ENCODE measurements around the gene BECN2. TPM values are rescaled to one million over a fixed set of nuclear protein-coding genes. Genes with fewer than 3 reads are reported as not detected.

The BECN2 gene
- polyA plus RNA-seq, 1 donor from 2014 or later, result not detected

DNA sequence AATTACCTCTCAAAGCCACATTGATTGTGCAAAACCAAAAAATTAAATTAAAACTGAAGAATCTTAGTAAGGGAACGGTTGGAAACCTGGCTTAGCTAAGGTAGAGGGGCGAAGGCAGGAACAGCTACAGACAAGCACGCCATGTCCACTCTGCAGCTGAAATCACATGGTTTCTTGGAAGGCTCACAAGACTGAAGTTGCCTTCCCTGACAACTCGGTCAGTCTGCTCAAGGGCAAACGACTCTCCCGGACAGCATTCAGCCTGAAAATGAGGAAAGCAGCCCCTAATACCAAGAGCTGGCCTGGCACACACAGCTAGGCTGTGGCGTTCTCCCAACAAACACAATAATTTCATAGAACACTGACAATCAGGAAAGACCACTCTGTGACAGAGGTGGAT lies 22.7 kb upstream of the BECN2 start:
- Histone ChIP-seq H2AFZ (ENCODE audit: low read depth, low read length) (no peak overlapping the region), H3K27ac (ENCODE audit: low read length) (no peak overlapping the region)

GRCh38 chr1:241939798-241940197 lies 17.8 kb upstream of the BECN2 start:
- Histone ChIP-seq H3K9me3 (ENCODE audit: low read length) (no peaks in the 10 kb centered on the region), H2AFZ (ENCODE audit: low read depth, low read length) (no peak overlapping the region), H3K9ac (ENCODE audit: low read length) (no peak overlapping the region), H3K9me2 (ENCODE audit: insufficient read depth, low read length) (no peaks in the 10 kb centered on the region), H3K36me3 (ENCODE audit: insufficient read depth, low read length) (no peaks in the 10 kb centered on the region), H4K20me1 (ENCODE audit: insufficient read depth) (no peaks in the 10 kb centered on the region), H3K79me2 (replicated peaks; ENCODE audit: insufficient read depth, low read length) (no peaks in the 10 kb centered on the region), H3F3A (ENCODE audit: insufficient read depth, low read length, poor library complexity, severe bottlenecking) (no peaks in the 10 kb centered on the region), H3K27ac (ENCODE audit: low read length) (no peak overlapping the region), H3K4me2 (ENCODE audit: low read length) (no peak overlapping the region), H3K4me3 (ENCODE audit: low read length) (no peak overlapping the region), H3K27me3 (ENCODE audit: insufficient read depth, low read depth, low read length) (no peaks in the 10 kb centered on the region)
- TF ChIP-seq SMC3 (conservative IDR thresholded peaks at IDR 0.05; ENCODE audit: poor library complexity), result no peak
- TF ChIP-seq EZH2 (IDR thresholded peaks at IDR 0.05; ENCODE audit: borderline replicate concordance, insufficient read depth, low read length, poor library complexity, severe bottlenecking), result no peak
- no peak for TF ChIP-seq CTCF (IDR thresholded peaks at IDR 0.05; ENCODE audit: poor library complexity, severe bottlenecking)
- no peak for TF ChIP-seq EP300 (conservative IDR thresholded peaks at IDR 0.05; ENCODE audit: poor library complexity, severe bottlenecking)
- TF ChIP-seq TAF1 (IDR thresholded peaks at IDR 0.05; ENCODE audit: low read depth), result no peak
- no peak for TF ChIP-seq POLR2AphosphoS5 (IDR thresholded peaks at IDR 0.05)
- TF ChIP-seq, protein P1, sequence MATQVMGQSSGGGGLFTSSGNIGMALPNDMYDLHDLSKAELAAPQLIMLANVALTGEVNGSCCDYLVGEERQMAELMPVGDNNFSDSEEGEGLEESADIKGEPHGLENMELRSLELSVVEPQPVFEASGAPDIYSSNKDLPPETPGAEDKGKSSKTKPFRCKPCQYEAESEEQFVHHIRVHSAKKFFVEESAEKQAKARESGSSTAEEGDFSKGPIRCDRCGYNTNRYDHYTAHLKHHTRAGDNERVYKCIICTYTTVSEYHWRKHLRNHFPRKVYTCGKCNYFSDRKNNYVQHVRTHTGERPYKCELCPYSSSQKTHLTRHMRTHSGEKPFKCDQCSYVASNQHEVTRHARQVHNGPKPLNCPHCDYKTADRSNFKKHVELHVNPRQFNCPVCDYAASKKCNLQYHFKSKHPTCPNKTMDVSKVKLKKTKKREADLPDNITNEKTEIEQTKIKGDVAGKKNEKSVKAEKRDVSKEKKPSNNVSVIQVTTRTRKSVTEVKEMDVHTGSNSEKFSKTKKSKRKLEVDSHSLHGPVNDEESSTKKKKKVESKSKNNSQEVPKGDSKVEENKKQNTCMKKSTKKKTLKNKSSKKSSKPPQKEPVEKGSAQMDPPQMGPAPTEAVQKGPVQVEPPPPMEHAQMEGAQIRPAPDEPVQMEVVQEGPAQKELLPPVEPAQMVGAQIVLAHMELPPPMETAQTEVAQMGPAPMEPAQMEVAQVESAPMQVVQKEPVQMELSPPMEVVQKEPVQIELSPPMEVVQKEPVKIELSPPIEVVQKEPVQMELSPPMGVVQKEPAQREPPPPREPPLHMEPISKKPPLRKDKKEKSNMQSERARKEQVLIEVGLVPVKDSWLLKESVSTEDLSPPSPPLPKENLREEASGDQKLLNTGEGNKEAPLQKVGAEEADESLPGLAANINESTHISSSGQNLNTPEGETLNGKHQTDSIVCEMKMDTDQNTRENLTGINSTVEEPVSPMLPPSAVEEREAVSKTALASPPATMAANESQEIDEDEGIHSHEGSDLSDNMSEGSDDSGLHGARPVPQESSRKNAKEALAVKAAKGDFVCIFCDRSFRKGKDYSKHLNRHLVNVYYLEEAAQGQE (IDR thresholded peaks at IDR 0.05; ENCODE audit: borderline replicate concordance), result no peak

More for the DNA sequence above, 22.7 kb upstream of the BECN2 start:
- TF ChIP-seq EP300 (conservative IDR thresholded peaks at IDR 0.05; ENCODE audit: poor library complexity, severe bottlenecking) (no peak), MXI1 (conservative IDR thresholded peaks at IDR 0.05; ENCODE audit: poor library complexity, severe bottlenecking) (no peak), TAF1 (IDR thresholded peaks at IDR 0.05; ENCODE audit: low read depth) (no peak), RAD21 (conservative IDR thresholded peaks at IDR 0.05) (no peak), SMC3 (conservative IDR thresholded peaks at IDR 0.05; ENCODE audit: poor library complexity) (no peak), EZH2 (IDR thresholded peaks at IDR 0.05; ENCODE audit: borderline replicate concordance, insufficient read depth, low read length, poor library complexity, severe bottlenecking) (no peak), POLR2AphosphoS5 (IDR thresholded peaks at IDR 0.05) (no peak), CTCF (IDR thresholded peaks at IDR 0.05; ENCODE audit: poor library complexity, severe bottlenecking) (no peak)
- TF ChIP-seq, protein P1 (IDR thresholded peaks at IDR 0.05; ENCODE audit: borderline replicate concordance), result no peak
- Histone ChIP-seq H3K36me3 (ENCODE audit: insufficient read depth, low read length) (no peaks in the 10 kb centered on the region), H3K4me3 (ENCODE audit: low read length) (no peak overlapping the region), H3F3A (ENCODE audit: insufficient read depth, low read length, poor library complexity, severe bottlenecking) (no peaks in the 10 kb centered on the region), H3K9me3 (ENCODE audit: low read length) (no peaks in the 10 kb centered on the region), H3K27me3 (ENCODE audit: insufficient read depth, low read depth, low read length) (no peaks in the 10 kb centered on the region), H3K9ac (ENCODE audit: low read length) (no peak overlapping the region), H3K9me2 (ENCODE audit: insufficient read depth, low read length) (no peaks in the 10 kb centered on the region), H3K79me2 (replicated peaks; ENCODE audit: insufficient read depth, low read length) (no peaks in the 10 kb centered on the region), H4K20me1 (ENCODE audit: insufficient read depth) (no peaks in the 10 kb centered on the region), H3K4me2 (ENCODE audit: low read length) (no peak overlapping the region)

All from neural cell (in vitro differentiated cells).